Urinary bladder (tissue), 4 donors: ENCODE measurements around the gene FEV. TPM values are rescaled to one million over a fixed set of nuclear protein-coding genes. Genes with fewer than 3 reads are reported as not detected.

ENCODE experiments used
- DNase-seq: peaks from one replicate; pipeline ENCODE4 v3.0.0-alpha.2; 2015; ENCODE audit errors: extremely low spot score
- H3K27ac ChIP-seq: one replicate; pipeline ENCODE4 v1.5.1; 2013; ENCODE audit warnings: low read depth, mild to moderate bottlenecking, moderate library complexity
- H3K36me3 ChIP-seq: one replicate; pipeline ENCODE4 v1.6.1; 2013; ENCODE audit warnings: mild to moderate bottlenecking, moderate library complexity; ENCODE audit not compliant: insufficient read depth
- H3K4me1 ChIP-seq: one replicate; pipeline ENCODE4 v1.6.1; 2013; ENCODE audit warnings: mild to moderate bottlenecking, moderate library complexity; ENCODE audit not compliant: insufficient read depth
- H3K4me3 ChIP-seq: one replicate; pipeline ENCODE4 v1.5.1; 2013; ENCODE audit warnings: low read depth, low read length
- WGBS: extraction: QIAGEN DNeasy Blood & Tissue Kit; methylation state at CpG from one replicate; pipeline ENCODE4 v1.1.7; 2013; 5-methylcytosine and 5-hydroxymethylcytosine counted together
- polyA plus RNA-seq: library from polyadenylated mRNA; stranded (reverse); fragments of 200-250 nt; gene quantifications from one replicate; pipeline ENCODE4 v1.2.3, GENCODE V29; 2013
- total RNA-seq: library from RNA; depleted of rRNA; stranded (reverse); fragments of >200 nt; gene quantifications from one replicate; pipeline ENCODE4 v1.2.3, GENCODE V29; 2014
- donor health status: healthy with polysubstance abuse.
- donor health status: healthy.

Gene FEV
- not detected for total RNA-seq
- not detected for polyA plus RNA-seq

DNA sequence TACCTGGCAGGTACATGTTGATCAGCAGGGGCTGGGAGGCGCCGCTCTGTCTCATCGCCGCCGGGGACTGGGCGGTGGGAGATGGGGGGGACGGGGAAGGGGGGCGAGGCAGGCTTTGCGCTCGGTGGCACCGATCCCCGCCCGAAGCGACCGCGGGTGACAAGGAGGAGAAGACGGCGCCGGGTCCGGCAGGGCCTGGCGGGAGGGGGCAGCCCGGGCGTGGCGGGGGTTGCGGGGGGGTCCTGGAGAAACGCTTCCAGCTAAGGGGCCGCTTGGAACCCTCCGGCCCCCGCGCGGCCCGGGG is at the start of gene FEV:
TSS of gene FEV (minus strand) at position 164 of the 304 bp plus-strand sequence. CDS start at position 55, 109 bp downstream.
- Histone ChIP-seq H3K4me3 (no peak within 1 kb of the TSS), H3K4me1 (peaks cover 2% of the 10 kb centered on the region), H3K36me3 (no peaks in the 10 kb centered on the region), H3K27ac (no peak within 1 kb of the TSS)
- no peak for DNase-seq
- WGBS: 1% methylated on average over 32 of the region's 32 CpGs

GRCh38 chr2:219032051-219032745 is 47.2 kb upstream of the FEV start:
- Histone ChIP-seq H3K36me3 (no peaks in the 10 kb centered on the region), H3K4me3 (no peak overlapping the region), H3K27ac (no peak overlapping the region), H3K4me1 (no peaks in the 10 kb centered on the region)
- WGBS: 74% methylated on average over 23 of the region's 23 CpGs
- no peak for DNase-seq

DNA sequence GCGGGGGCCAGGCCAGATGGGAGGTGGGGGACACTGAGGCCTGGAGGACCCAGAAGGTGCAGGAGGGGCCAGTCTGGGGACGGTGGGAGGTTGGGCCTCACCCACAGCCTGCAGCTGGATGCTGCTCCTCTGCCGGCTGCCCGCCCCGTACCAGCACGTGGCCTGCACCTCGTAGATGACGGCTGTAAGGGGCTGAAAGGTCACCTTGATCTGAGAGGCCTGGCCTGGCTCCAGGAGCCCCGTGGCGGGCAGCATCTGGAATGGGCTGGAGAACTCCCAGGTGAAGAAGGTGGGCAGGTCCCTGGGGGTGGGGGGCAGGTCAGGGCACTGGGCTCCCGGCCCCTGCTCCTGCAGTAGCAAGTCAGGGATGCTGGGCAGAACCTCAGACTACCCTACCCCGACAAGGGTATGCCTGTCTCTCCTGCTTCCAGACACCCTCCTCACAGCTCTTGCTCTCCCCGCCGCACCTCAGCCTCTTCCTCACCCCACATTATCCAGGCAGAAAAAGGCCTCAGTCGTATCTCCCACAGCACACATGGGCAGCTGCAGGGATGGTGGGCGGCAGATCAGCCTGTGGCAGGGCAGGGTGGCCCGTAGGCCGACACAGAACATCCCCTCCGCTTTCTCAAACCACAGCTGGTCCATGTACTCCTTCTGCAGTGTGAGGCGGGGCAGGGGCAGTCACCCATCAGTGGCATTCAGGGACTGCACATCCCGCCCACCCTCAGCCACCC is 46.2 kb upstream of the FEV start:
- 67% methylated on average over 21 of the region's 21 CpGs for WGBS
- Histone ChIP-seq H3K27ac (no peak overlapping the region), H3K4me3 (no peak overlapping the region), H3K36me3 (no peaks in the 10 kb centered on the region), H3K4me1 (no peaks in the 10 kb centered on the region)
- DNase-seq: no peak

- 78% methylated on average over 16 of the region's 16 CpGs for WGBS
- no peak for DNase-seq
- Histone ChIP-seq H3K36me3 (no peaks in the 10 kb centered on the region), H3K4me1 (no peaks in the 10 kb centered on the region), H3K27ac (no peak overlapping the region), H3K4me3 (no peak overlapping the region)
Measured at GRCh38 chr2:219030177-219030940, 45.4 kb upstream of the FEV start.

DNA sequence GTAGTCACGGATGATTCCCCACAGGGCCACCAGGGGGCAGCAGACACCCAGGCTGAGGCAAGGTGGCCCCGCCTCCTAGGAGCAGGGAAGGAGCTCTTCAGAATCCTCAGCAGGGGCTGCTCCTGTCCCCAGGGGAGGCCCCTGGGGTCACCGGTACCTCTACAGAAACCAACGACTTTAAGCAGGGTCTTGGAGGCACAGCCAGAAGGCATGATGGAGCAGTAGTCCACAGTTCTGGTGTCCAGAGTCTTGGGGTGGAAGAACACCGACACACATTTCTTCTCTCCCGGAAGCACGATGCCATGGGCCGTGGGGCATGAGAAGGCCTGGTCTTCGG is 44.8 kb upstream of the FEV start:
- Histone ChIP-seq H3K4me1 (no peaks in the 10 kb centered on the region), H3K36me3 (no peaks in the 10 kb centered on the region), H3K27ac (no peak overlapping the region), H3K4me3 (no peak overlapping the region)
- peak; percentile 15 for DNase-seq
- 37% methylated on average over 9 of the region's 9 CpGs for WGBS

GRCh38 chr2:219028996-219029828 is 44.2 kb upstream of the FEV start:
- H3K27ac ChIP-seq: no peak overlapping the region
- H3K36me3 ChIP-seq: no peaks in the 10 kb centered on the region
- no peak for DNase-seq
- H3K4me3 ChIP-seq: no peak overlapping the region
- H3K4me1 ChIP-seq: no peaks in the 10 kb centered on the region
- WGBS: 73% methylated on average over 13 of the region's 13 CpGs

GRCh38 chr2:219028141-219028540 is 43.2 kb upstream of the FEV start:
- no peak for DNase-seq
- no peaks in the 10 kb centered on the region for H3K4me1 ChIP-seq
- H3K36me3 ChIP-seq: no peaks in the 10 kb centered on the region
- no peak overlapping the region for H3K27ac ChIP-seq
- no peak overlapping the region for H3K4me3 ChIP-seq
- 75% methylated on average over 5 of the region's 5 CpGs for WGBS

DNA sequence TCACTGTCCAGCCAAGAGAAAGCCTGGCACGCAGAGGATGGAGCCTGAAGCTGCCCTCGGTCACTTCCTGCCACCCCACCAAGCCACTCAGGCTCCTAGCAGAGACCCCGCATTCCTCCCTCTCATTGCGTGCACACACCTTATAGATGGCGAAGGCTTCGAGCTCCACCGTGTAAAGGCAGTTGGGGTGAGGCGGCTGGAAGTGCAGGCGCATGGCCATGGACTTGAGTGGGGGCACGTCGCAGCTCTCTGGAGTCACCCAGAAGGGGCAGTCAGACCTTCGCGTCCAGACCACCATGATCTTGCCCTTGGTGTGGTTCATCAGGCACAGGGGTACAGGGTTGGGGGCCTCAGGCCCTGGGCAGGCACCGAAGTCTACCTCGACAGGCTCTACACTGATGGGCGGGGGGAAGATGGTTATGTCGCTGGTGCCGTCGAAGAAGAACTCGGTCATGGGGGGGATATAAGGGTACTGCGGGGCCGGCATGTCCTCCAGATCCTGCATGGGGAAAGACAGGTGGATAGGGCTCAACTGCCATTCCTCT is 42.6 kb upstream of the FEV start:
- WGBS: 86% methylated on average over 22 of the region's 22 CpGs
- DNase-seq: no peak
- no peaks in the 10 kb centered on the region for H3K4me1 ChIP-seq

GRCh38 chr2:219026946-219027345 is 42.0 kb upstream of the FEV start:
- H3K36me3 ChIP-seq: no peaks in the 10 kb centered on the region
- no peak overlapping the region for H3K4me3 ChIP-seq
- H3K4me1 ChIP-seq: no peaks in the 10 kb centered on the region
- H3K27ac ChIP-seq: no peak overlapping the region
- WGBS: 78% methylated on average over 7 of the region's 7 CpGs
- DNase-seq: no peak

More for the DNA sequence above, 42.6 kb upstream of the FEV start:
- Histone ChIP-seq H3K27ac (no peak overlapping the region), H3K36me3 (no peaks in the 10 kb centered on the region), H3K4me3 (no peak overlapping the region)

GRCh38 chr2:219025637-219026585 is 40.9 kb upstream of the FEV start:
- WGBS: 76% methylated on average over 18 of the region's 18 CpGs
- Histone ChIP-seq H3K4me3 (no peak overlapping the region), H3K36me3 (no peaks in the 10 kb centered on the region), H3K27ac (no peak overlapping the region), H3K4me1 (no peaks in the 10 kb centered on the region)
- DNase-seq: no peak

DNA sequence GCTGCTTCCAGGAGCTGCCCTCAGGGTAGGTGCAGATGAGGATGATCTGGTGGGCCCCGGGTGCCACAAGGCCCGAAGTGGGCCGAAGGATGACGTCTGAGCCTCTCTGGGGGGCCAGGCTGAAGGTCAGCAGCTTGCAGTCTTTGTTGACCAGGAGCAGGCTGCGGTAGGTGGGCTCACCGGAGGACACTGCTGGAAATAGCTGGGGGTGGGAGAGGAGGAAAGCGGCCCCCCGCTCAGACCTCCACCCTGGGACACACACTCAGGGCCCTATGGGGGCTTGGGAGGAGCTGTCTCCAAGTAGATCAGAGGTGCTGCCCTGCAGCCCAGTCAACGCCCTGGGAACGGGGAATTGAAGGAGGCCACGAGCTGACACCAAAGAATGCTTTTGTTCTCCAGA is 39.1 kb upstream of the FEV start:
- Histone ChIP-seq H3K4me1 (no peaks in the 10 kb centered on the region), H3K27ac (no peak overlapping the region), H3K36me3 (no peaks in the 10 kb centered on the region), H3K4me3 (no peak overlapping the region)
- no peak for DNase-seq
- WGBS: 70% methylated on average over 11 of the region's 11 CpGs

- Histone ChIP-seq H3K36me3 (no peaks in the 10 kb centered on the region), H3K4me1 (no peaks in the 10 kb centered on the region), H3K27ac (no peak overlapping the region), H3K4me3 (no peak overlapping the region)
- WGBS: 69% methylated on average over 12 of the region's 12 CpGs
- DNase-seq: no peak
Measured at GRCh38 chr2:219023045-219023605, 38.1 kb upstream of the FEV start.
